Testis (tissue), 2 donors: ENCODE data around the gene PRUNE2.

Experiments used
- POLR2A ChIP-seq: fragments of 450-650 bp; IDR thresholded peaks from one replicate; pipeline ENCODE4 v1.6.1; 2017; ENCODE audit warnings: antibody characterized with exemption, mild to moderate bottlenecking, moderate library complexity
- TF ChIP-seq, protein P1 (sequence below), 3 experiments: fragments of 450-650 bp in 2 of 3; fragments of 200-600 bp in 1 of 3; sonication (generic) in 1 of 3; IDR thresholded peaks; one replicate each; pipeline ENCODE4 v1.5.1; 2016 to 2019; ENCODE audit warnings: antibody characterized with exemption in 3 of 3, mild to moderate bottlenecking in 2 of 3, moderate library complexity in 1 of 3

DNA sequence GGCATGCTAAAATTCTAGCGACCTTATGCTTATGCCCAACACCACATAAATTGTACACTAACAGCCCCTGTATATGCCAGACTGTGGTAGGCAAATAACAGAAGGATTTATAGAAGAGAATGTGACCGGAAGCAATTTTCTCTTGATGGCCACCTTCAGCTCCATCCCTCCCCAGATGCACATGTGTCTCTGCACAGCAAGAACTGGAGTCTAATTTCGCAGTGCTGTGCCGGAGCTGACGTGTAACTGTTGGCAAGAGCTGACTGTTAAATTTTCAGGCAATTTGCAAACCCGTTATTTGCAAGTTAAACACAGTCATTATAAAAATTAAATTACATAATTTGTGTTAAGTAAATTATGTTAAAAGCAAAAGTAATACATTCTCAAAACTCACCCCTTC is 93.3 kb downstream of the PRUNE2 start:
- TF ChIP-seq, protein P1, sequence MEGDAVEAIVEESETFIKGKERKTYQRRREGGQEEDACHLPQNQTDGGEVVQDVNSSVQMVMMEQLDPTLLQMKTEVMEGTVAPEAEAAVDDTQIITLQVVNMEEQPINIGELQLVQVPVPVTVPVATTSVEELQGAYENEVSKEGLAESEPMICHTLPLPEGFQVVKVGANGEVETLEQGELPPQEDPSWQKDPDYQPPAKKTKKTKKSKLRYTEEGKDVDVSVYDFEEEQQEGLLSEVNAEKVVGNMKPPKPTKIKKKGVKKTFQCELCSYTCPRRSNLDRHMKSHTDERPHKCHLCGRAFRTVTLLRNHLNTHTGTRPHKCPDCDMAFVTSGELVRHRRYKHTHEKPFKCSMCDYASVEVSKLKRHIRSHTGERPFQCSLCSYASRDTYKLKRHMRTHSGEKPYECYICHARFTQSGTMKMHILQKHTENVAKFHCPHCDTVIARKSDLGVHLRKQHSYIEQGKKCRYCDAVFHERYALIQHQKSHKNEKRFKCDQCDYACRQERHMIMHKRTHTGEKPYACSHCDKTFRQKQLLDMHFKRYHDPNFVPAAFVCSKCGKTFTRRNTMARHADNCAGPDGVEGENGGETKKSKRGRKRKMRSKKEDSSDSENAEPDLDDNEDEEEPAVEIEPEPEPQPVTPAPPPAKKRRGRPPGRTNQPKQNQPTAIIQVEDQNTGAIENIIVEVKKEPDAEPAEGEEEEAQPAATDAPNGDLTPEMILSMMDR (IDR thresholded peaks at IDR 0.05), result no peak
- TF ChIP-seq POLR2A, result no peak
